Measurements from ENCODE around the gene DDX25. TPM values are rescaled to one million over a fixed set of nuclear protein-coding genes. Genes with fewer than 3 reads are reported as not detected.
"Not testable (repeated sequence)": the region's sequence is repeated elsewhere in the genome, so short reads cannot be mapped to it uniquely, and the experiment has no call there.

DDX25 gene
- total RNA-seq (under 1 TPM; 0.14 to 0.18 TPM), polyA plus RNA-seq (under 1 TPM; 0.16 to 0.37 TPM)
- long read RNA-seq, donor 1, result 0 reads
- long read RNA-seq, donor 2, result 0 reads
- long read RNA-seq, donor 3, result 0 reads
- long read RNA-seq, donor 4, result 0 reads
- long read RNA-seq, donor 5, result 0 reads

GRCh38 chr11:125903711-125904659 lies at the start of gene DDX25:
Gene DDX25, plus strand, starts transcription at chr11:125904508. Its CDS starts 10 bp downstream, at chr11:125904518.
- ATAC-seq (ENCODE audit: insufficient read depth, low FRiP score), result no peak

DNA sequence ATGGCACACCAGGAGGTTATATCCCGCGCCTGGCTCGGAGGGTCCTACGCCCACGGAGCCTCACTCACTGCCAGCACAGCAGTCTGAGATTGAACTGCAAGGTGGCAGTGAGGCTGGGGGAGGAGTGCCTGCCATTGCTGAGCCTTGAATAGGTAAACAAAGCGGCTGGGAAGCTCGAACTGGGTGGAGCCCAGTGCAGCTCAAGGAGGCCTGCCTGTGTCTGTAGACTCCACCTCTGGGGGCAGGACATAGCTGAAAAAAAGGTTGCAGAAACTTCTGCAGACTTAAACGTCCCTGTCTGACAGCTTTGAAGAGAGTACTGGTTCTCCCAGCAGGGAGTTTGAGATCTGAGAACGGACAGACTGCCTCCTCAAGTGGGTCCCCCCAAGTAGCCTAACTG lies 46.6 kb upstream of the DDX25 start:
- H3K27ac ChIP-seq (ENCODE audit: low read depth in 1 of 2, low read length in 1 of 2); H3K4me1 ChIP-seq (ENCODE audit: control insufficient read depth in 5 of 5, insufficient read depth in 5 of 5, low read length in 5 of 5); ATAC-seq (ENCODE audit: insufficient read depth, low FRiP score); H3K9ac ChIP-seq (ENCODE audit: insufficient read depth in 1 of 2, low read length in 2 of 2); H3K4me3 ChIP-seq; H3K36me3 ChIP-seq (ENCODE audit: control insufficient read depth in 4 of 4, insufficient read depth in 4 of 4, low read length in 4 of 4); H3K27me3 ChIP-seq (ENCODE audit: control insufficient read depth in 3 of 3, insufficient read depth in 3 of 3, low read length in 2 of 3); H3K9me3 ChIP-seq (ENCODE audit: control insufficient read depth in 4 of 4, insufficient read depth in 3 of 4, low read length in 3 of 4); DNase-seq: not testable (repeated sequence)
- WGBS, 2 donors, result 82 to 86% methylated on average over 9 of the region's 9 CpGs

More at GRCh38 chr11:125903711-125904659, at the start of gene DDX25:
- 2 to 3% methylated on average over 58 to 81 of the region's 81 CpGs for WGBS, 2 donors
- Histone ChIP-seq H3K9ac (ENCODE audit: insufficient read depth in 1 of 2, low read length in 2 of 2) (no peak within 1 kb of the TSS), H3K4me3 (peak within 1 kb of the TSS; percentile 24), H3K27ac (ENCODE audit: low read depth in 1 of 2, low read length in 1 of 2) (no peak within 1 kb of the TSS), H3K36me3 (ENCODE audit: control insufficient read depth in 4 of 4, insufficient read depth in 4 of 4, low read length in 4 of 4) (peaks cover 5 to 12% (median 8%) of the 10 kb centered on the region in 4 donors), H3K27me3 (ENCODE audit: control insufficient read depth in 3 of 3, insufficient read depth in 3 of 3, low read length in 2 of 3) (peaks cover 0 to 13% (median 12%) of the 10 kb centered on the region in 3 donors), H3K9me3 (ENCODE audit: control insufficient read depth in 4 of 4, insufficient read depth in 3 of 4, low read length in 3 of 4) (no peaks in the 10 kb centered on the region), H3K4me1 (ENCODE audit: control insufficient read depth in 5 of 5, insufficient read depth in 5 of 5, low read length in 5 of 5) (peaks cover 0 to 14% (median 9%) of the 10 kb centered on the region in 5 donors)
- no peak for TF ChIP-seq CTCF (IDR thresholded peaks at IDR 0.05; ENCODE audit: control extremely low read depth, extremely low read depth)
- DNase-seq, result peak; percentile 22 to 44 (median 38)

DNA sequence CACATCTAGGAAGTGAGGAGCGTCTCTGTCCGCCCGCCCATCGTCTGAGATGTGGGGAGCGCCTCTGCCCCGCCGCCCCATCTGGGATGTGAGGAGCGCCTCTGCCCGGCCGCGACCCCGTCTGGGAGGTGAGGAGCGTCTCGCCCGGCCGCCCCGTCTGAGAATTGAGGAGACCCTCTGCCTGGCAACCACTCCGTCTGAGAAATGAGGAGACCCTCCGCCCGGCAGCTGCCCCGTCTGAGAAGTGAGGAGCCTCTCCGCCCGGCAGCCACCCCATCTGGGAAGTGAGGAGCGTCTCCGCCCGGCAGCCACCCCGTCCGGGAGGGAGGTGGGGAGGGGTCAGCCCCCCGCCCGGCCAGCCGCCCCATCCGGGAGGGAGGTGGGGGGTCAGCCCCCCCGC lies 41.5 kb upstream of the DDX25 start:
- not testable (repeated sequence) for H3K27ac ChIP-seq (ENCODE audit: low read depth in 1 of 2, low read length in 1 of 2); DNase-seq
- 95 to 98% methylated on average over 16 to 26 of the region's 33 CpGs for WGBS, 2 donors

DNA sequence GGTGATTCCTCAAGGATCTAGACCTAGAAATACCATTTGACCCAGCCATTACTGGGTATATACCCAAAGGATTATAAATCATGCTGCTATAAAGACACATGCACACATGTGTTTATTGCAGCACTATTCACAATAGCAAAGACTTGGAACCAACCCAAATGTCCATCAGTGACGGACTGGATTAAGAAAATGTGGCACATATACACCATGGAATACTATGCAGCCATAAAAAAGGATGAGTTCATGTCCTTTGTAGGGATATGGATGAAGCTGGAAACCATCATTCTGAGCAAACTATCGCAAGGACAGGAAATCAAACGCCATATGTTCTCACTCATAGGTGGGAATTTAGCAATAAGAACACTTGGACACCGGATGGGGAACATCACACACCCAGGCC lies 39.0 kb upstream of the DDX25 start:
- H3K4me3 ChIP-seq; H3K4me1 ChIP-seq (ENCODE audit: control insufficient read depth in 5 of 5, insufficient read depth in 5 of 5, low read length in 5 of 5); H3K9me3 ChIP-seq (ENCODE audit: control insufficient read depth in 4 of 4, insufficient read depth in 3 of 4, low read length in 3 of 4); H3K27ac ChIP-seq (ENCODE audit: low read depth in 1 of 2, low read length in 1 of 2); DNase-seq; H3K36me3 ChIP-seq (ENCODE audit: control insufficient read depth in 4 of 4, insufficient read depth in 4 of 4, low read length in 4 of 4); H3K27me3 ChIP-seq (ENCODE audit: control insufficient read depth in 3 of 3, insufficient read depth in 3 of 3, low read length in 2 of 3); ATAC-seq (ENCODE audit: insufficient read depth, low FRiP score); H3K9ac ChIP-seq (ENCODE audit: insufficient read depth in 1 of 2, low read length in 2 of 2): not testable (repeated sequence)
- WGBS, 2 donors, result 89 to 91% methylated on average over 4 of the region's 4 CpGs

More for the DNA sequence above, 41.5 kb upstream of the DDX25 start:
- H3K9me3 ChIP-seq (ENCODE audit: control insufficient read depth in 4 of 4, insufficient read depth in 3 of 4, low read length in 3 of 4); ATAC-seq (ENCODE audit: insufficient read depth, low FRiP score); H3K27me3 ChIP-seq (ENCODE audit: control insufficient read depth in 3 of 3, insufficient read depth in 3 of 3, low read length in 2 of 3); H3K4me3 ChIP-seq; H3K36me3 ChIP-seq (ENCODE audit: control insufficient read depth in 4 of 4, insufficient read depth in 4 of 4, low read length in 4 of 4); H3K4me1 ChIP-seq (ENCODE audit: control insufficient read depth in 5 of 5, insufficient read depth in 5 of 5, low read length in 5 of 5); H3K9ac ChIP-seq (ENCODE audit: insufficient read depth in 1 of 2, low read length in 2 of 2): not testable (repeated sequence)

GRCh38 chr11:125869521-125869920 lies 34.8 kb upstream of the DDX25 start:
- H3K4me3 ChIP-seq, result no peak overlapping the region
- no peaks in the 10 kb centered on the region for H3K4me1 ChIP-seq (ENCODE audit: control insufficient read depth in 5 of 5, insufficient read depth in 5 of 5, low read length in 5 of 5)
- WGBS, 2 donors, result 71 to 81% methylated on average over 2 of the region's 2 CpGs
- DNase-seq (no peak), ATAC-seq (ENCODE audit: insufficient read depth, low FRiP score) (no peak)
- no peak for TF ChIP-seq CTCF (IDR thresholded peaks at IDR 0.05; ENCODE audit: control extremely low read depth, extremely low read depth)
- H3K9ac ChIP-seq (ENCODE audit: insufficient read depth in 1 of 2, low read length in 2 of 2), result no peak overlapping the region
- no peaks in the 10 kb centered on the region for H3K9me3 ChIP-seq (ENCODE audit: control insufficient read depth in 4 of 4, insufficient read depth in 3 of 4, low read length in 3 of 4)
- no peaks in the 10 kb centered on the region for H3K27me3 ChIP-seq (ENCODE audit: control insufficient read depth in 3 of 3, insufficient read depth in 3 of 3, low read length in 2 of 3)
- H3K27ac ChIP-seq (ENCODE audit: low read depth in 1 of 2, low read length in 1 of 2), result no peak overlapping the region
- no peaks in the 10 kb centered on the region for H3K36me3 ChIP-seq (ENCODE audit: control insufficient read depth in 4 of 4, insufficient read depth in 4 of 4, low read length in 4 of 4)
